ENCODE data around the gene PIK3R1. TPM values are rescaled to one million over a fixed set of nuclear protein-coding genes. Genes with fewer than 3 reads are reported as not detected.

Gene PIK3R1
- total RNA-seq, 1 experiment from 2014 or later, result 26.0 TPM

DNA sequence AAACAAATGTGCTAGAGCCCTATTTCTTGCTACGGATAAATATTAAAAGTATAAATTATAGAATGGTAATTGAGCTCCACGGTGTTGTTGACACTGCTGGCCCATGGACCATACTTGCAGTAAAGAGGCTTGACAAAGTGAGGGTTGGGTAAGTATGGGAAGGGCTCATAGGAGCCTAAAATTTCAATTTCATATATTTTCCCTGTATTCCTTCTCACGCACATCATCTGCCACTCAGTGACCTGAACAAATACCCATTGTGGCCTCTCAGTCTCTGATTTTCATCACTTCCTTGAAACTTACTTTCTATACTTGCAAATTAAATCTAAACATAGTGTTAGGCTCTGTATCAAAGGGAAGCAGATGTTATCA, 116.5 kb downstream of the PIK3R1 start:
- DNase-seq, result no peak
- Histone ChIP-seq H3K4me1 (peaks cover 3% of the 10 kb centered on the region; the same call in 1 of the 2 replicates), H3K27me3 (no peaks in the 10 kb centered on the region), H3K36me3 (no peaks in the 10 kb centered on the region), H3K4me3 (no peak overlapping the region), H3K9me3 (replicated peaks) (no peaks in the 10 kb centered on the region), H3K27ac (no peak overlapping the region)

DNA sequence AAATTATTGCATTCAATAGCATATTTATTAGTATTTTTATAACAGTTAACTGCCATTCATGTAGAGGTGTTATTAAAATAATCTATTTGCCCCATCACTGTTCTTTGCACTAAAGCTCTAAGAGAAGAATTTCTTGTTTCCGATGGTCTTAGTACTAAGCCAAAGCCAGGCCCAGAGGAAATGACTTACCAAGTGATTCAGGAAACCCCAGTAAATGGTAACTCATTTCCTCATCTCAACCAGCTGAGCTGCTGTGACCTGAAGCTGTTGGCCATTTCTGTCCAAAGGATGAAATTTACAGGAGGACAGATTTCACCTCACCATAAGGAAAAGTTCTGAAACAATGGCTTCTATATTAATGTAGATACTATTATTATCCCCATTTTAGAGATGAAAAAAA, 117.0 kb downstream of the PIK3R1 start:
- Histone ChIP-seq H3K4me1 (peaks cover 3% of the 10 kb centered on the region; the same call in 1 of the 2 replicates), H3K36me3 (no peaks in the 10 kb centered on the region), H3K4me3 (no peak overlapping the region), H3K27ac (no peak overlapping the region), H3K9me3 (replicated peaks) (no peaks in the 10 kb centered on the region), H3K27me3 (no peaks in the 10 kb centered on the region)
- DNase-seq, result no peak

DNA sequence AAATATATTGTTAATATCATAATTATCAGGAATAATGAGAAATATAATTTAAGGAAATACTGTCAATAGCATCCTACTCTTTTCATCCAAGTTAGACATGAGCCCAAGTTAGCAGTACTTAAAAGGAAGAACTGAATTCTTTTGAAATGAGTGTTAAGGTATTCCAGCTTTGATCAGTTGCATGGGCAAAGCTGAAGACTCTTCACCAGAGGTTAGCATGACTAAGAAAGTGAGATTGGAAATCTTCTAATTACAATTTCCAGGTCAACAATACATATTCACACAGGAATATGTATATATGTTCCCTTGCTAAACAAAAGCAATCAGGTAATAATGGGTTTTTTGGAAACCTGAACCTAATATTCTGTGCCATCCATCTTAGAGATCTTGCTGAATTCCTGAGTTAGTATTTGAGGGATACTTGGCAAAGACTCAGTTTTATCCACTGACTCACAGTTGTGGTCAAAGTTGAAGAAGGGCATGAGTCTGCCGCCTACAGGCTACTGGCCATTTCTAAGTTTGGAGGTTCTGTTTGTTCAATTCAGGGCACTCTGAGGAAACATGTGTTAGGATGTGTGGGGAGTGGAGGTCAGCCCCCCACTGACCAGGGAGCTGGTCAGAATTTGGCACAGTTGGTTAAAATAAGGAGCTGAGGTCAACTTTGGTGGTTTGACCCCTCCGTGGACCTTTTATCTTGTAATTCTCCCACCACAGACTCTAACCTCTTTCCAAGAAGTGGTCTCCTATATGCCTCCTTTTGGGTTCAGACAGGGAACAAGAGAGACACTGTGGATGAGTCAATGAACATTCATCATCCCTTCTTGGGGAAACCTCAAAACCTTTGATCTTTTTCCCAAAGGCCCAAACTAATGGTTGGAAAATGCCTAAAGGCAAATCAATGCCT, 118.3 kb downstream of the PIK3R1 start:
- peak overlapping the region; percentile 22; the same call in 1 of the 2 replicates for H3K27ac ChIP-seq

DNA sequence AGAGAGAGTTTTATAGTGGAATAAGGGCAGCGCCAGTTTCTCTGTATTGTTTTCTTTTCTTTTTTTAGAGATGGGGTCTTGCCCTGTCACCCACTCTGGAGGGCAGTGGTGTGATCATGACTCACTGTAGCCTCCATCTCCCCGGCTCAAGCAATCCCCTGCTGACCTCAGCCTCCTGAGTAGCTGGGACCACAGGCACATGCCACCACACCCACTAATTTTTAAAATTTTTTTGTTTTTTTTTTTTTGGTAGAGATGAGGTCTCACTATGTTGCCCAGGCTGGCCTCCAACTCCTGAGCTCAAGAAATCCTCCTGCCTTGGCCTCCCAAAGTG, 119.0 kb downstream of the PIK3R1 start:
- Histone ChIP-seq H3K36me3 (no peaks in the 10 kb centered on the region), H3K4me1 (peaks cover 3% of the 10 kb centered on the region; the same call in 1 of the 2 replicates), H3K27ac (peak overlapping the region; percentile 22; the same call in 1 of the 2 replicates), H3K9me3 (replicated peaks) (no peaks in the 10 kb centered on the region), H3K27me3 (no peaks in the 10 kb centered on the region), H3K4me3 (no peak overlapping the region)
- DNase-seq, result peak in 1 of 2 experiments; percentile 17

More for the DNA sequence above, 118.3 kb downstream of the PIK3R1 start:
- Histone ChIP-seq H3K27me3 (no peaks in the 10 kb centered on the region), H3K4me1 (peaks cover 3% of the 10 kb centered on the region; the same call in 1 of the 2 replicates), H3K9me3 (replicated peaks) (no peaks in the 10 kb centered on the region), H3K4me3 (no peak overlapping the region), H3K36me3 (no peaks in the 10 kb centered on the region)
- peak; percentile 21 to 45 for DNase-seq

DNA sequence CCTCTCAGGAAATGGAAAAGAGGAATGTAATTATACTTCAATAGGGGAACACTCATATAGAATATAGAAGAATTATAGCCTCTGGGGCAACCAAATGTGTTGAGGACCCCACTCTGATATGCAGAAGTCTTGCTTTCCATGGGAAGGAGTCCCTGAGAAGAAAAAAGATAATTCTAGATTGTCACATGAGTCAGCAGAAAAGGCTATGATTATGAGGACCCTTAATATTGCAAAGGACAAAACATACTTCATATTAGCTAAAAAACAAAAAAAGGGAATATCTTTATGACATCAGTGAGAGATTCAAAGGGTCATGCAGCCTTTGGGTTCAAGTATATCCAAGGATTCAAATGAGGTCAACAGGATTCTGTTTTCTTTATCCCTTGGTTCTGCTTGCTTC, 119.5 kb downstream of the PIK3R1 start:
- H3K36me3 ChIP-seq, result no peaks in the 10 kb centered on the region
- H3K4me1 ChIP-seq, result peaks cover 3% of the 10 kb centered on the region; the same call in 1 of the 2 replicates
- H3K27ac ChIP-seq, result no peak overlapping the region
- no peak for DNase-seq
- H3K4me3 ChIP-seq, result no peak overlapping the region
- no peaks in the 10 kb centered on the region for H3K27me3 ChIP-seq
- no peaks in the 10 kb centered on the region for H3K9me3 ChIP-seq (replicated peaks)

DNA sequence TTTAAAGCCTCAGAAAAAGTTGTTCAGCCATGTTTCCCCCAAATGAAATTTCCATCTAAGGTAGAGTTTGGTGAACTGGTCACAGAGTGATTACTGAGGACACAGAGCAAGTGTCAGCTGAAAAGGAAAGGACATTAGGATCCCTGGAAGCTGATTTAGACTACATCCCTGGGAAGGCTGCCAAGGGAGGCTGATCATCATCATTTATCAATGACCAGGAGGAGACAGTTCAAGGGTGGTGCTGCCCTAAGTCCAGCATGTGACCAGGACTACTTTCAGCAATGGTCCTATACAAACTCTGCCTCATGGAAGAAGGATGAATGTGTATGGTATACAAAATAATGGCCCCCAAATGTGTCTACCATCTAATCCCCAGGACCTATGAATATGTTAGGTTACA, 120.6 kb downstream of the PIK3R1 start:
- DNase-seq, result no peak
- Histone ChIP-seq H3K27me3 (no peaks in the 10 kb centered on the region), H3K4me1 (no peaks in the 10 kb centered on the region), H3K27ac (no peak overlapping the region), H3K9me3 (replicated peaks) (no peaks in the 10 kb centered on the region), H3K4me3 (no peak overlapping the region), H3K36me3 (no peaks in the 10 kb centered on the region)

DNA sequence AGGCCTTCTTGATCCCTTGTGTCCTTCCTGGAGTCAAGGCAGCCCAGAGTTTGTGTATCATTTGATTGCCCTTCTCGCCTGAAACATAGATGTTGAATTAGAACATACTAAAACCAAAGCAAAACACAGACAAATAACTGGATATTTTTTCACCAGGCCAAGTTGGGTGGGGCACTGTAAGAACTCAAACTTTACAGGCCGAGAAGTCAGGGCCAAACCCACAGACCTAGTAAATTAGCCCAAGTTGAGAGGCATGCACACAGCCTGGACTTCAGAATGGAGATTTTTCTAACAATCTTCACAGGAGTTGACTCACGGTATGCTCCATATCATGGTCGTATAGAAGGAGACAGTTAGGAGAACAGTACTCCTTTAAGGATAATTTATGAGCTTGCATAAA, 121.7 kb downstream of the PIK3R1 start:
- H3K4me1 ChIP-seq, result no peaks in the 10 kb centered on the region
- DNase-seq, result no peak
- H3K36me3 ChIP-seq, result no peaks in the 10 kb centered on the region
- H3K4me3 ChIP-seq, result no peak overlapping the region
- no peaks in the 10 kb centered on the region for H3K9me3 ChIP-seq (replicated peaks)
- H3K27ac ChIP-seq, result no peak overlapping the region
- no peaks in the 10 kb centered on the region for H3K27me3 ChIP-seq

DNA sequence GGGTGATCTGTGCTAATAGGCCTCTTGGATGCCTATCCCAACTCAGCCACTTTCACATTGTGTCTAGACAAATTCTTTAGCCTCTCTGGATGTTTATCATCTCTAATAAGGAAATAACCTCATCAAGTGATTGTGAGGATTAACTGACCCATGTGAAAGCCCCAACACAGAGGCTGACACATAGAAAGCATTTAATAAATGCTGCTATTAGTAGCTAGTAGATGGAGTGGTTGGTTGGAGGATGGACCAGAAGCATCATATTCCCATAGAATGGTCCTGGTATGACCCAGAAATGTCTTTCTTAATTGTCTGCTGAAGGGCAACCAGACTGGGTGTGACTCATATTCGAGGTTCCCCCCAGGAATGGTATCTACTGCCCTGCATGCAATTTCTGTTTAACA, 124.4 kb downstream of the PIK3R1 start:
- Histone ChIP-seq H3K4me1 (no peaks in the 10 kb centered on the region), H3K36me3 (no peaks in the 10 kb centered on the region), H3K27ac (no peak overlapping the region), H3K4me3 (no peak overlapping the region), H3K9me3 (replicated peaks) (no peaks in the 10 kb centered on the region), H3K27me3 (no peaks in the 10 kb centered on the region)
- no peak for DNase-seq

DNA sequence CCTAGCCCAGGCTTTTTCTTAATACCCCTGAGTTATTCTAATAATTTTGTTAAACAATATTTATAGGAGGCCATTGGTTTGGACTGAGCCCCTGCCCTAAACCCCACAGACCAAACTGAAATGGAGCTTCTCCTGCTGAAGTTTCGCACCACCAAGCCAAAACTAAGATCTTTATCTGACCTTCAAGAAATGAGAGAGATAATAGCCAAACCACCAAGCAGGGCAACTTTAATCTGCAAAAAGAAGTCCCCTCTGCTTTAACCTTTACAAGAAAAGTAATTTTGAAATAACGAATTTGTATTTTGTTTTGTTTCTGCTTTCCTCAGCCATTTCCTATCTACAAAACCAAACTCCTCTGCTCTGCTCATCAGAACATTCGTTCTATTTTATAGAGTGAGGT, 125.5 kb downstream of the PIK3R1 start:
- no peak overlapping the region for H3K27ac ChIP-seq
- no peak overlapping the region for H3K4me3 ChIP-seq
- no peaks in the 10 kb centered on the region for H3K36me3 ChIP-seq
- H3K9me3 ChIP-seq (replicated peaks), result no peaks in the 10 kb centered on the region
- no peaks in the 10 kb centered on the region for H3K4me1 ChIP-seq
- no peak for DNase-seq
- H3K27me3 ChIP-seq, result no peaks in the 10 kb centered on the region

DNA sequence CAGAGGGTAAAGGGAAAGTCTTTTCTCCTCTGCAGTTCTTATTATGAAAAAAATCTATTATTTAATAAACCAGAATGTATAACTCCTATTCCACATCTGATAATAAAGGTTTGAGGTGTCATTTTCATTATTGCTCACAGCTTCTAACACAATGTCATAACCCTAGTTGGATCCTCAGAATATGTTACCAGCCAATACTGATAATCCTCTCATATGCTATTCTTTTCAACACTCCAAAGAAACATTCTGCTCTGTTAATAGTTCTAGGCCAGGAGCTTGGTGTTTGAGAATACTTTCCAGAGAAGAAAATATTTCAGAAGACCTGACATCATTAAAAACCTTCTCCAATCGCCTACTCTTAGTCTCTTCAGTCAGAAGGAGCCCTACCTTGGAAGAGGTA, 127.1 kb downstream of the PIK3R1 start:
- no peak for DNase-seq
- H3K36me3 ChIP-seq, result no peaks in the 10 kb centered on the region
- no peak overlapping the region for H3K4me3 ChIP-seq
- no peaks in the 10 kb centered on the region for H3K27me3 ChIP-seq
- no peaks in the 10 kb centered on the region for H3K9me3 ChIP-seq (replicated peaks)
- no peaks in the 10 kb centered on the region for H3K4me1 ChIP-seq
- H3K27ac ChIP-seq, result no peak overlapping the region

DNA sequence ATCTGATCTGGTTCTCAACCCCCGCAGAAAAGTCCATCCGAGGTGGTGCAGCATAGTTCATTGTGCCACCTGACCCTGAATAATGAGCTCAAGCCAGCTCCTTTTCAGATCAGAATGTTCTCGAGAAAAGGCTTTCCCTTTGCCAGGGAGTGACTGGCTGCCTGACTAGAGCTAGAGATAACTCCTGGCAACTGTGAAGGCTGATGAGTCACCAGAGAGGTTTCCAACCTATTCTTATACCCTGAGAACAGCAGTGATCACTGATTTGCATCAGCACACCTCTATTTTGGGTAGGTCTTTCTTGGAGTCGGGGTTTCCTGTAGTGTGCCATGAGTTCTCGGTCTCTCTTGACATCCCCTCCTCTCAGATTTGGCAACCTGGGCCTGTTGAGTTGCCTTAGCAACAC, 127.9 kb downstream of the PIK3R1 start:
- H3K27ac ChIP-seq, result no peak overlapping the region
- H3K9me3 ChIP-seq (replicated peaks), result no peaks in the 10 kb centered on the region
- no peaks in the 10 kb centered on the region for H3K4me1 ChIP-seq
- H3K27me3 ChIP-seq, result no peaks in the 10 kb centered on the region
- no peaks in the 10 kb centered on the region for H3K36me3 ChIP-seq
- DNase-seq, result peak in 1 of 2 experiments; percentile 4
- H3K4me3 ChIP-seq, result no peak overlapping the region

DNA sequence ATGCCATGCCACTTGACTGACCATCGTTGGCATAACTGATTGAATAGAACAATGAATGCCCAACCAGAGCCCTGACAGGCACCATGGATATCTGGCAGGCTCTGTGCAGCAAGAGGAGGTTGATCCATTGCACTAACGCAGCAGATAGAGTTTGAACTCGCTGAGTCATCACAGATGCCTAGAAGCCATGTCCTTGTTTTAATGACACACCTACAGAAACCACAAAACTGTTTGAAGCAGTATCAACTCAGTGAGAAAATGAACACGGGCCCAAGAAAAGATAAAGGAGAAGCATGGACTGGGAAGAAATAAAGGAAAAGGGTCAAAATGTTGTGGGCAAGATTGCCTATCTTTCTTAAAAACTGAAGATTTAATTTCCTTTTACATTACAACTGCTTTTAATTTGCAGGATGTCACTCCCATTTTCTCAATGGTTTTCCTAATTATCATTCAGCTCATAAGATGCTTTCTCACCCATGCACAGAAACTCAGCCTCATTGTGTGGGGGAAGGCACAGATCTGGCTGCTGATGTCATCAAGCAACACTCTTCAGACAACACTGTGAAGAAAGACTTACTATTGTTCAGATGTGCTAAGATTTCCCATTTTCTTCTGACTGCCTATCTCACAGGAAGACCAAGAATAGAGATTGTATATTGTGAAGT, 129.0 kb downstream of the PIK3R1 start:
- no peak overlapping the region for H3K27ac ChIP-seq
- H3K4me1 ChIP-seq, result no peaks in the 10 kb centered on the region
- H3K36me3 ChIP-seq, result no peaks in the 10 kb centered on the region
- no peak overlapping the region for H3K4me3 ChIP-seq
- no peaks in the 10 kb centered on the region for H3K9me3 ChIP-seq (replicated peaks)
- DNase-seq, result no peak
- H3K27me3 ChIP-seq, result no peaks in the 10 kb centered on the region

DNA sequence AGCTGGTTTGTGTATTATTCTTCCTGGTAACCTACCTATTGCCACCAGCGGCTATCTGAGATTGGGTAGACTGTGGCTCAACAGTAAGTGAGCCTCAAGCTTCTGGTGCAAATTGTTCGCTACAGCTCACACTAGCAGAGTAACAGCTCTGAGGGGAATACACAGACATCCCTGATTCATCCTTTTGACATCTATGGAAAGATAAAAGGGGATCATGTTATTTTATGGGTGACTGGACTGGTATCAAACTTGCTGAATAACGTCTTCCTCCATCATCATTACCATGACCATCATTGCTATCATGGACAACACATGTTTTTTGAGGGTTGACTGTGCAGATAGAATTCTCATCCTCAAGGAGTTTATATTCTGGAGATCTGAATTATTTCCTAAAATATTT, 129.6 kb downstream of the PIK3R1 start:
- Histone ChIP-seq H3K4me1 (no peaks in the 10 kb centered on the region), H3K9me3 (replicated peaks) (no peaks in the 10 kb centered on the region), H3K27ac (no peak overlapping the region), H3K36me3 (no peaks in the 10 kb centered on the region), H3K27me3 (no peaks in the 10 kb centered on the region), H3K4me3 (no peak overlapping the region)
- no peak for DNase-seq

DNA sequence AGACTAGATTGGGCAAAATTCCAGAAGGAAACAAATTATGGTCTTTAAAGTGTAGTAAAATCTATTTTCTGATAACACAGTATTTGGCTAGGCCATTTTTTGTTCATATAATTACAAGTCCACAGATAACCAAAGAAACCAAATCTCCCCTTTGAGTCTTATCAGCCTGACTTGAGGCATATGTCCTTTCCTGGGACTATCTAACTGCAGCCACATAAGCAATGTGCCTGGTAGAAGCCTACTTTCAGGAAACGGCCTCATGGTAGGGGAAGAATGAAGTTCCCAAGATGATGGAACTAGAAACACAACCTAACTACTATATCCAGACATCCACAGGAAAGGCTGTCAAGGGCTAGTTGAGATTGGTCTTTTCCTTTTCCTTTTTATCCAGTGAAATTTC, 130.0 kb downstream of the PIK3R1 start:
- Histone ChIP-seq H3K27me3 (no peaks in the 10 kb centered on the region), H3K4me1 (no peaks in the 10 kb centered on the region), H3K36me3 (no peaks in the 10 kb centered on the region), H3K4me3 (no peak overlapping the region), H3K9me3 (replicated peaks) (no peaks in the 10 kb centered on the region), H3K27ac (no peak overlapping the region)
- no peak for DNase-seq

DNA sequence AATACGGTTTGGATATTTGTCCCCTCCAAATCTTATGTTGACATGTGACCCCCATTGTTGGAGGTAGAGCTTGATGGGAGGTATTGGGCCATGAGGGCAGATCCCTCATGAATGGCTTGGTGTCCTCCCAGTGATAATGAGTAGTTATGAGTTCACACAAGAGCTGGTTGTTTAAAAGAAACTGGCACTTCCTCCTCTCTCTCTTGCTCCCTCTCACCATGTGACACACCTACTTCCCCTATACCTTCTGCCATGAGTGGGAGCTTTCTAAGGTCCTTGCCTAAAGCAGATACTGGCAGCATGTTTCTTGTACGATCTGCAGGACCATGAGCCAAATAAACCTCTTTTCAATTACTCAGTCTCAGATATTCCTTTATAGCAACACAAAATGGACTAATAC, 132.0 kb downstream of the PIK3R1 start:
- Histone ChIP-seq H3K4me1 (no peaks in the 10 kb centered on the region), H3K9me3 (replicated peaks) (no peaks in the 10 kb centered on the region), H3K27me3 (no peaks in the 10 kb centered on the region), H3K36me3 (no peaks in the 10 kb centered on the region), H3K4me3 (no peak overlapping the region), H3K27ac (no peak overlapping the region)
- no peak for DNase-seq
